ENCODE measurements around the gene GPR142. TPM values are rescaled to one million over a fixed set of nuclear protein-coding genes. Genes with fewer than 3 reads are reported as not detected.

The GPR142 gene
- total RNA-seq, 1 donor, result not detected

- H3K4me3 ChIP-seq (ENCODE audit: low read depth, low read length), result no peak overlapping the region
- DNase-seq (ENCODE audit: low read depth), result no peak
- no peak for TF ChIP-seq CTCF (IDR thresholded peaks at IDR 0.05; ENCODE audit: insufficient read depth, low read length)
Measured at GRCh38 chr17:74390680-74391653, 23.7 kb downstream of the GPR142 start.

GRCh38 chr17:74391771-74392170 is 24.5 kb downstream of the GPR142 start:
- DNase-seq (ENCODE audit: low read depth), result no peak
- no peak overlapping the region for H3K4me3 ChIP-seq (ENCODE audit: low read depth, low read length)
- no peak for TF ChIP-seq CTCF (IDR thresholded peaks at IDR 0.05; ENCODE audit: insufficient read depth, low read length)

GRCh38 chr17:74392848-74393247 is 25.5 kb downstream of the GPR142 start:
- H3K4me3 ChIP-seq (ENCODE audit: low read depth, low read length), result no peak overlapping the region
- DNase-seq (ENCODE audit: low read depth), result no peak
- no peak for TF ChIP-seq CTCF (IDR thresholded peaks at IDR 0.05; ENCODE audit: insufficient read depth, low read length)

- no peak for TF ChIP-seq CTCF (IDR thresholded peaks at IDR 0.05; ENCODE audit: insufficient read depth, low read length)
- no peak overlapping the region for H3K4me3 ChIP-seq (ENCODE audit: low read depth, low read length)
- peak; percentile 30 for DNase-seq (ENCODE audit: low read depth)
Measured at GRCh38 chr17:74393346-74393942, 26.1 kb downstream of the GPR142 start.

- TF ChIP-seq CTCF (IDR thresholded peaks at IDR 0.05; ENCODE audit: insufficient read depth, low read length), result no peak
- DNase-seq (ENCODE audit: low read depth), result no peak
- no peak overlapping the region for H3K4me3 ChIP-seq (ENCODE audit: low read depth, low read length)
Measured at GRCh38 chr17:74394275-74394950, 27.1 kb downstream of the GPR142 start.

GRCh38 chr17:74394977-74395376 is 27.7 kb downstream of the GPR142 start:
- no peak overlapping the region for H3K4me3 ChIP-seq (ENCODE audit: low read depth, low read length)
- no peak for TF ChIP-seq CTCF (IDR thresholded peaks at IDR 0.05; ENCODE audit: insufficient read depth, low read length)
- no peak for DNase-seq (ENCODE audit: low read depth)

Data from fibroblast of the aortic adventitia (primary cell).